Measurements from ENCODE around the gene ZNF581.

ZNF581 gene

GRCh38 chr19:55616395-55616875, 27.0 kb upstream of the ZNF581 start:
- DNase-seq (ENCODE audit: low spot score in 2 of 2) (no peak), ATAC-seq (ENCODE audit: low read depth) (no peak)
- Mint-ChIP-seq H3K27ac (no peak overlapping the region), H3K4me3 (no peak overlapping the region), H3K36me3 (peaks cover 8% of the 10 kb centered on the region), H3K4me1 (peaks cover 16% of the 10 kb centered on the region), H3K27me3 (no peaks in the 10 kb centered on the region), H3K9me3 (no peaks in the 10 kb centered on the region)

- DNase-seq (ENCODE audit: low spot score in 2 of 2) = no peak
- Mint-ChIP-seq H3K9me3 (no peaks in the 10 kb centered on the region), H3K36me3 (peaks cover 8% of the 10 kb centered on the region), H3K4me1 (peaks cover 7% of the 10 kb centered on the region), H3K27ac (no peak overlapping the region), H3K4me3 (no peak overlapping the region), H3K27me3 (no peaks in the 10 kb centered on the region)
- no peak for ATAC-seq (ENCODE audit: low read depth)
Measured at GRCh38 chr19:55617426-55617825, 26.0 kb upstream of the ZNF581 start.

GRCh38 chr19:55618426-55618825, 25.0 kb upstream of the ZNF581 start:
- Mint-ChIP-seq H3K27me3 (no peaks in the 10 kb centered on the region), H3K4me1 (peaks cover 2% of the 10 kb centered on the region), H3K27ac (no peak overlapping the region), H3K36me3 (peaks cover 7% of the 10 kb centered on the region), H3K9me3 (no peaks in the 10 kb centered on the region), H3K4me3 (no peak overlapping the region)
- ATAC-seq (ENCODE audit: low read depth) (no peak), DNase-seq (ENCODE audit: low spot score in 2 of 2) (no peak)

- Mint-ChIP-seq H3K27ac (no peak overlapping the region), H3K27me3 (no peaks in the 10 kb centered on the region), H3K9me3 (peaks cover 2% of the 10 kb centered on the region), H3K36me3 (peaks cover 7% of the 10 kb centered on the region), H3K4me3 (no peak overlapping the region), H3K4me1 (peaks cover 9% of the 10 kb centered on the region)
- DNase-seq (ENCODE audit: low spot score in 2 of 2) = no peak
- no peak for ATAC-seq (ENCODE audit: low read depth)
Measured at GRCh38 chr19:55619286-55619685, 24.2 kb upstream of the ZNF581 start.

- no peak for DNase-seq (ENCODE audit: low spot score in 2 of 2)
- peaks cover 7% of the 10 kb centered on the region for H3K36me3 Mint-ChIP-seq
- H3K9me3 Mint-ChIP-seq = peaks cover 2% of the 10 kb centered on the region
- no peak overlapping the region for H3K4me3 Mint-ChIP-seq
- peak overlapping the region; percentile 14 for H3K27ac Mint-ChIP-seq
- H3K4me1 Mint-ChIP-seq = peaks cover 17% of the 10 kb centered on the region
- ATAC-seq (ENCODE audit: low read depth) = no peak
- no peaks in the 10 kb centered on the region for H3K27me3 Mint-ChIP-seq
Measured at GRCh38 chr19:55620410-55621204, 22.8 kb upstream of the ZNF581 start.

- no peak overlapping the region for H3K4me3 Mint-ChIP-seq
Measured at GRCh38 chr19:55621205-55621672, 22.2 kb upstream of the ZNF581 start.

GRCh38 chr19:55621673-55622231, 21.7 kb upstream of the ZNF581 start:
- H3K27ac Mint-ChIP-seq = no peak overlapping the region
- DNase-seq (ENCODE audit: low spot score in 2 of 2) (no peak), ATAC-seq (ENCODE audit: low read depth) (no peak)
- H3K9me3 Mint-ChIP-seq = peaks cover 2% of the 10 kb centered on the region
- H3K27me3 Mint-ChIP-seq = no peaks in the 10 kb centered on the region
- H3K36me3 Mint-ChIP-seq = peaks cover 5% of the 10 kb centered on the region
- H3K4me1 Mint-ChIP-seq = peaks cover 17% of the 10 kb centered on the region
- no peak overlapping the region for H3K4me3 Mint-ChIP-seq

More at GRCh38 chr19:55621205-55621672, 22.2 kb upstream of the ZNF581 start:
- ATAC-seq (ENCODE audit: low read depth) = no peak
- Mint-ChIP-seq H3K9me3 (peaks cover 2% of the 10 kb centered on the region), H3K27ac (no peak overlapping the region), H3K4me1 (peaks cover 17% of the 10 kb centered on the region), H3K36me3 (peaks cover 7% of the 10 kb centered on the region), H3K27me3 (no peaks in the 10 kb centered on the region)
- DNase-seq (ENCODE audit: low spot score in 2 of 2) = no peak

GRCh38 chr19:55622242-55622969, 21.0 kb upstream of the ZNF581 start:
- ATAC-seq (ENCODE audit: low read depth) = no peak
- Mint-ChIP-seq H3K4me3 (no peak overlapping the region), H3K27me3 (no peaks in the 10 kb centered on the region), H3K4me1 (peaks cover 17% of the 10 kb centered on the region), H3K36me3 (peaks cover 1% of the 10 kb centered on the region), H3K27ac (no peak overlapping the region), H3K9me3 (peaks cover 2% of the 10 kb centered on the region)
- DNase-seq (ENCODE audit: low spot score in 2 of 2) = no peak

- DNase-seq (ENCODE audit: low spot score in 2 of 2) (no peak), ATAC-seq (ENCODE audit: low read depth) (no peak)
- no peaks in the 10 kb centered on the region for H3K36me3 Mint-ChIP-seq
- no peaks in the 10 kb centered on the region for H3K27me3 Mint-ChIP-seq
- no peak overlapping the region for H3K4me3 Mint-ChIP-seq
- H3K27ac Mint-ChIP-seq = no peak overlapping the region
- H3K4me1 Mint-ChIP-seq = peaks cover 17% of the 10 kb centered on the region
- H3K9me3 Mint-ChIP-seq = peaks cover 2% of the 10 kb centered on the region
Measured at GRCh38 chr19:55623130-55623529, 20.3 kb upstream of the ZNF581 start.

GRCh38 chr19:55623561-55623960, 19.9 kb upstream of the ZNF581 start:
- DNase-seq (ENCODE audit: low spot score in 2 of 2) (no peak), ATAC-seq (ENCODE audit: low read depth) (no peak)
- peaks cover 15% of the 10 kb centered on the region for H3K4me1 Mint-ChIP-seq
- H3K9me3 Mint-ChIP-seq = peaks cover 2% of the 10 kb centered on the region
- H3K36me3 Mint-ChIP-seq = no peaks in the 10 kb centered on the region
- no peak overlapping the region for H3K4me3 Mint-ChIP-seq
- H3K27ac Mint-ChIP-seq = peak overlapping the region; percentile 98
- no peaks in the 10 kb centered on the region for H3K27me3 Mint-ChIP-seq

GRCh38 chr19:55624109-55625003, 19.1 kb upstream of the ZNF581 start, which contains the start of gene ZNF784:
TSS of gene ZNF784 (minus strand) at chr19:55624566. CDS start at chr19:55624561, 5 bp downstream.
- Mint-ChIP-seq H3K4me3 (peak within 1 kb of the TSS; percentile 99), H3K27me3 (no peaks in the 10 kb centered on the region), H3K27ac (peak within 1 kb of the TSS; percentile 98), H3K9me3 (peaks cover 2% of the 10 kb centered on the region), H3K36me3 (no peaks in the 10 kb centered on the region), H3K4me1 (peaks cover 14% of the 10 kb centered on the region)
- peak; percentile 95 for DNase-seq (ENCODE audit: low spot score in 2 of 2)
- ATAC-seq (ENCODE audit: low read depth) = peak; percentile 75

- no peak for ATAC-seq (ENCODE audit: low read depth)
- H3K27me3 Mint-ChIP-seq = no peaks in the 10 kb centered on the region
- DNase-seq (ENCODE audit: low spot score in 2 of 2) = no peak
- H3K36me3 Mint-ChIP-seq = no peaks in the 10 kb centered on the region
- peaks cover 14% of the 10 kb centered on the region for H3K4me1 Mint-ChIP-seq
- H3K9me3 Mint-ChIP-seq = peaks cover 2% of the 10 kb centered on the region
- peak overlapping the region; percentile 99 for H3K4me3 Mint-ChIP-seq
- H3K27ac Mint-ChIP-seq = peak overlapping the region; percentile 98
Measured at GRCh38 chr19:55625004-55625326, 18.5 kb upstream of the ZNF581 start.

- Mint-ChIP-seq H3K4me3 (no peak overlapping the region), H3K9me3 (peaks cover 2% of the 10 kb centered on the region), H3K27me3 (no peaks in the 10 kb centered on the region), H3K36me3 (no peaks in the 10 kb centered on the region), H3K27ac (no peak overlapping the region), H3K4me1 (peaks cover 15% of the 10 kb centered on the region)
- ATAC-seq (ENCODE audit: low read depth) (no peak), DNase-seq (ENCODE audit: low spot score in 2 of 2) (no peak)
Measured at GRCh38 chr19:55626350-55626749, 17.1 kb upstream of the ZNF581 start.

Data from memory B cell (primary cell).